IPS DF 4.7 (cell line): ENCODE measurements around the gene CCDC141.

Experiments used
- DNase-seq: peaks from one replicate; pipeline ENCODE4 v3.0.0-alpha.2; 2013; ENCODE audit warnings: low spot score; ENCODE audit errors: extremely low read depth

The CCDC141 gene

GRCh38 chr2:178976351-178976750, 73.6 kb downstream of the CCDC141 start:
- no peak for DNase-seq

- DNase-seq, result no peak
Measured at GRCh38 chr2:178962805-178963433, 87.0 kb downstream of the CCDC141 start.

GRCh38 chr2:178962152-178962551, 87.8 kb downstream of the CCDC141 start:
- DNase-seq, result no peak

DNA sequence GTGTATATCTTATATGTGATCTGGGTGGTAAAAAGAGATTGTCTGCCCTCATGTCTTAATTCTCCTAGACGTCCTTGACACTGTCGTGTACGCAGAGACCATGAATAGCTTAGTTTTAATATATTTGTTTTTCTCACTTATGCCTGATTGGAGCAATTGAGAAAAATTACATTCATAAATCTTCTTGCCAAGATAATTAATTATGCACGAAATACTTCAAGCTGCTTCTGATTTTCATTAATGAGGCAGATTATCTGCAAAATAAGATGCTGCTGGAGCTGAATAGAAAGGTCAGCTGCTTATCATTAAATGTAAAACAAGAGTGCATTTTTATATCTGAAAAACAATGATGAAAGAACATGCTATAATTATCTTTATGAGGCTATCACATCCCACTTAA, 95.9 kb downstream of the CCDC141 start:
- DNase-seq, result no peak

- no peak for DNase-seq
Measured at GRCh38 chr2:178951266-178952006, 98.5 kb downstream of the CCDC141 start.

DNA sequence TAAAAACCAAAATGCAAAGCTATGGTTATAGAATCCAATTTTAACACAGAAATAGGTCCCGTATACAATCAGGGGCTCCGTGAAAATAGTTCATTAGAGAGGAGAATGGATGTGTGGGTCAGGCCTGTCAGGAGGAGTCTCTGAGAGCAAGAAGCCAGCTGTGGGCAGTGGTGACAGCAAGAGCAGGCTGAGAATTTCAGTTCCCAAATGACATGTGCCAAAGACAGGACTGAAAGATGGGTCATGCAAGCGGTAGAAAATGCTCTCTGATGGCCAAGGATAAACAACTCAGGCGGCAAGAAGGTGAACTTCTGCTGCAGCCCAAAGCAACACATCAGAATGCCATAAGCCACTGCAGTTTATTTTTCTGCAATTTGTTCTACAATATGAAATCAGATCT, 100.4 kb downstream of the CCDC141 start:
- DNase-seq, result no peak

- no peak for DNase-seq
Measured at GRCh38 chr2:178949151-178949550, 100.8 kb downstream of the CCDC141 start.

- no peak for DNase-seq
Measured at GRCh38 chr2:178947006-178947405, 102.9 kb downstream of the CCDC141 start.

DNA sequence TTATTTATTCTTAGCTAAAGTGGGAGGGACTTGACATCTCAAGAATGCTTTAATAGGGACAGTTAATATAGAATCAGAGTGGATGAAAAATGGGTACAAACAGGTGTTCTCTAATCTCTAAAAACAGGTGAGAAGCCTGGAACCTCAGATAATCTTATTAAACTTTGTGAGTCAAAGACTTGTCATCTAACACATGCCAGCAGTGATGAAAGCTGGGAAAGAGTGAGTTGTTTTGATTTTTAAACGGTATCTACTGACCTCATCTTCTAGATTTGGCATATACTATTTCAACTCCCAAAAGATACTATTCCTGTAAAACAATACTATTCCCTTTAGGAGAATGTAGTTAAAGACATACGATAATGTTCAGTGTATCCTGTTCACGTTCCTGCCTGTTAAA, 103.4 kb downstream of the CCDC141 start:
- no peak for DNase-seq

- DNase-seq, result no peak
Measured at GRCh38 chr2:178943745-178944144, 106.2 kb downstream of the CCDC141 start.

DNA sequence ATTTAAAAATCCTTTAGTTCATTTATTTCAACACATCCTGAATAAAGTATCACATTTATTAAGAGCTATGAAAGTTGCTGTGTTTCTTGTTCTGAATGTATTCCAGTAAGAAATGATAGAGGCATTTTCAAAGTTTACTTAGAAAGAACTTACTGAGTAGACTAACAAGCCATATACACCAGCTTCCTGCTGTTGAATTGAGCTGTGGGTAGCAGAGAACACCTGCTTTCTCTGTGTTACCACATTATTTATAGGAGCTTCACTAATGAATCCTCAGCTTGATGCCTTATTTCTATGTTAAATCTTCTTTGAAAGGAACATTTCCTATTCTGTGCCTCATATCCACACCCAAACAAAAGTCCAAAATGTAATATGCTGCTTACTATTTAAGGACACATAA, 115.4 kb downstream of the CCDC141 start:
- DNase-seq, result no peak

DNA sequence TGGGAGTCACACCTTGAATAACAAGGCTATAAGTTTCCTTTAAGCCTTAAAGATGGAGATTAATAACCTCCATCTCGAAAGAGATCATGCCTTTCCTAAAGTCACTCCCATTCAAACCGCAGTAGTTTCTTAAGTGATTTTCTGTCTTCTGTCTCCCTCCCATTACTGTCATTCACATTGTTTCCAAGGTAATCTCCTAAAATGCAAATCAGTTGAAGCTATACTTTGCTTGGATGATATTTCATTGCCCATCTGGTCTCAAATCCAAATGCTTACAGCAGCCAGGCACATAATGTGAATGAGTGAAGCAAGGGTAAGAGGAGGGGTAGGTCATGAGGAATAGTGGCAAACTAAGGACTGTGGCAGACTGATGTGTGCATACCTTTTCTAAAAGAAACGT, 116.4 kb downstream of the CCDC141 start:
- DNase-seq, result no peak

DNA sequence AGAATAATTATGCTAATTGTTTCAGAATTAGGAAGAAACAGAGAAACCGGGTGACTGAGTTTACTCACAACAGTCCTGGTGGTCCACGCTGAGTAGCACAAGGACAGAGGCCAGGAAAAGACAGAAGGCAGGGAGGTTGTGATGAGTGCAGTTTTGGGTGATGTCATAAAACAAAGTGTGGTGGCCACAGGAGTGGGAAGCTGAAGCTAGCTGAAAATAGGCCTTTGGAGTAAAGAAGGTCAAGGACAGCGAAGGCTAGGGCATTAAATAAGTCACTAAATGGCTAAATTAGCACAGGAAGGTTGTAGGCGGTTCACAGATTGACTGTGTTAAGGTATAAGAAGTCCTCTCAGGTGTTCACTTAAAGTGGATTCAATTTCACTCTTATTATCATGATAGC, 121.9 kb downstream of the CCDC141 start:
- no peak for DNase-seq

DNA sequence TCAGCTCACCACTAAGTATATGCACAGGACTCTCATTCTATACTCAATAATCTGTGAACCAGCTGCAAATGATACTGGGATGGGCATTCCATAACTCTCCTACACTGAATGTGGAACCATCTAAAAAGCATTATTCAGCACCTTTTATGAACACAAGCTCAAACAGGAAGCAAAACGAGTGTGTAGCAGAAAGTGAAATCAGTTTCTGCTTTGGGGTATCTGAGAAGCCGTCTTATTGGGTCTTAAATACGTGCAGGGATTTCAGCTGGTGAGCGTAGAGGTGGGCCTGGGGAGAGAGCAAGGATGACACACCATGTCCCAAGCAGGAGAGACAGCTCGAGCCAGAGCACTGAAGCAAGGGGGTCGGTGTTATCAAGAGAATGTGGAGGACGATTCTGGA, 122.8 kb downstream of the CCDC141 start:
- no peak for DNase-seq

GRCh38 chr2:178924817-178925216, 125.1 kb downstream of the CCDC141 start:
- DNase-seq, result no peak

- DNase-seq, result no peak
Measured at GRCh38 chr2:178923546-178923945, 126.4 kb downstream of the CCDC141 start.

- no peak for DNase-seq
Measured at GRCh38 chr2:178920916-178921513, 128.9 kb downstream of the CCDC141 start.

DNA sequence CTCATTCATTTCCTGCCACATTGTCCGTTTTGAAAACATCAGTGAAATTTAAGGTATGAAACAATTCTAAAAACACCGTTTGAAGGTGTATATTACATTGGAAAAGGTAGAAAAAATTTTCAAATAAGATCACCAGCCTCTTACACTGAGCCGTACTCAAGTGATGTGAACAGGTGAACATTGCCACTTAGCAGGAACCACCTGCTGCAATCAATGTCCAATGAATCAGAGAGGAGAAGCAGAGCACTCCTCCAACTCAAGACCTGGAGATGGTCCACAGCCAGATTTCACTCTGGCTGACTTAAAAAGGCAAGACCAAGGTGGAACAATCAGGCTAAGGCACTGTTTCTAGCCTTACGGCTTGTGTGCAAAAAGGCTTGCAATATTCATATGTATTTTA, 132.4 kb downstream of the CCDC141 start:
- no peak for DNase-seq

DNA sequence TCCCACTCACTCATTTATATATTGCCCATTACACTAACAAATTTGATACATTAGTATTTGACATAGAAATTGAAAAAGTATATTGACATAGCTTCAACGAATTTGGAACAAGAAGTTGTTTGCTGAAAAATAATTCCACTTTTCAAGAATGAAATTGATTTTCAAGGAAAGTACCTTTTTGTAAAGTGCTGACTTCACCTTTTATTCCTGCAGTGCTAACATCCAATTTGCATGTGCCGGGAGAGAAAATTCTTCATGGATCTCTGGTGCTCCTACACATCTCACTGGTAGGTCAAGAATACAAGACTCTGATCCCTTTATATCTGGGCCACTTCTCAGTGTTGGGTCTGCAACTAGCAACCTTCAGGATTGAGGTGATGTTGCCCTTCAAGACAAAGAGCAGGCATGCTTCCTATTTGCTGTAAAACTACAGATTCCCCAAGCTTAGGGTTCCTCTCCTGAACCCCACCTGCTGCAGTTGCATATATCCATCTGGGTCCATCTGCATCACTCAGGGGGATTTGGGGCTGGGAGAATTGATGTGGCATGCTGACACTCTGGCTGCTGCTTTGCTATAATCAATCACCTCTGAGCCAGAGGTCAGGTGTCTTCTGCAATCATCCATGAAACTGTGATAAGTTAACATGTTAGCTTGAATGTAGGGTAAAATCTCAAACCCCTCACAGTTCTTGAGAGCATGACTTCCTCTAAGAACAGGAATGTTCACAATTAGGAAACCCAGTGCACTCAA, 134.3 kb downstream of the CCDC141 start:
- no peak for DNase-seq

DNA sequence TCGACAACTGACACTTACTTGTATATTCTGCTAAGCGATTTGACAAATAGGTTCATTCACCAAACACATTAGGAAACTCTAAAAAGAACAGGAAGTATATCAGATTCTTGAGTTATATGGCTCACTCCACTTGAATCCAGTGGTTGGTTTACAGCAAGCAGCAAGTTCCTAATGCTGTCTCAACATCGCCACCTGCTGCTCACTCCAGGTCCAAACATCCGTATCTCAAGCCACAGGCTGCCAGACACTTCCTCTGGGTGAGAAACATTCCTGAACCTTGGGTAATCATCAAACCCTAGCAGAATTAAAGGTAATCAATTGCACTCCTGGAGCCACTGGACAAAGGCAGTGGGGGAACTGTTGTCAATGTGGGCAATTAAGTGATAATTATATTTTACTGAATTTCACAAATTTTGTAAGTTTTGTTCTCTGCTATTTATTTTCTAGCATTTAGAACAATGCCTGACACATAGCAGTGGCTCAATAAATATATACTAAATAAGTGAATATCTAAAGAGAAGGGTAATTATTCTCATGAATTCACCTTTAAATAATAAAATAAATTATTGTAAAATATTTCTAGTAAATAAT, 135.6 kb downstream of the CCDC141 start:
- peak; percentile 83 for DNase-seq

DNA sequence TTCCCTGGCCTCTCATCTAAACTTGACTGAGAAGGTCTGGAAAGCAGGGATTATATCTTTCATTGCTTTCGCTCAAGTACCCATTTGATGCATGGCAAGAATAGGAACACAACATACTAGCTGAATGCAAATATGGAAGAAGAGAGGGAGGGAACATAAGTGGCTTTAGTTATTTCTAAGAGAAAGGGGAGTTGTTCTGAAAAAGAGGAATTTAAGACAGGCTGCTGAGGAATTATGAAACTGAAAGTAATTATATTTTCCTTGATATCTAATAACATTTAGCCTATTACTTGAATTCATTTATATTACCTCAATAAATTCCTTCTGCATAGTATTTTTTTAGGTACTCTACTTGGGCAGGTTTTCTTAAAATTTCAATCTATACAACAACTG, 136.9 kb downstream of the CCDC141 start:
- DNase-seq, result no peak
